Ovary (tissue), 3 donors: ENCODE measurements around the gene PANK4.

Source experiments
- POLR2A ChIP-seq: fragments of 450-650 bp; IDR thresholded peaks from one replicate; pipeline ENCODE4 v1.6.1; 2017; ENCODE audit warnings: antibody characterized with exemption, mild to moderate bottlenecking, moderate library complexity
- TF ChIP-seq, protein P1 (sequence below), 3 donors: fragments of 450-650 bp in 2 of 3; fragments of 200-600 bp in 1 of 3; IDR thresholded peaks; one replicate each; pipeline versions ENCODE4 v1.5.1 to v1.8.0; 2016 to 2022; ENCODE audit warnings: antibody characterized with exemption in 3 of 3, mild to moderate bottlenecking in 1 of 3
- donor health status: DM: no; HTN: no; CAD: no.

DNA sequence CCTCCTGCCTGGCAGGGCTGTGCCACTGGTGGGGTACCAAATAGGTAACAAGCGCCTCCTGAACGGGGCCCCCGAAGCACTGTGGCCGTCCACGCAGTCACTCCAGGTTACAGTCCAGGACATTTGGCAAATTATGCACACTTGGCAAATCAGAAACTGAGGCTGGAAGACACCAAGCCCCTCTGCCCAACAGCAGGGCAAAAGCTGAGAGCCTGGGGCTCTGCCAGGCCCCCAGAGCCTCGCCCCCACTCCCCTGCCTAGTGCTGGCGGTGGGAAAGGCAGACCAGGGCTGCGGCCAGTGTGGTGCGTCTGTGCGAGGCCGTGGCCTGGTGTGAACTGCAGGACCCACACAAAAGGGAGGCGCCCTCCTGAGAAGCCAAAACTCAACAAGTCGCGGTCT is 9.4 kb downstream of the PANK4 start:
- TF ChIP-seq POLR2A, result no peak
- TF ChIP-seq, protein P1, sequence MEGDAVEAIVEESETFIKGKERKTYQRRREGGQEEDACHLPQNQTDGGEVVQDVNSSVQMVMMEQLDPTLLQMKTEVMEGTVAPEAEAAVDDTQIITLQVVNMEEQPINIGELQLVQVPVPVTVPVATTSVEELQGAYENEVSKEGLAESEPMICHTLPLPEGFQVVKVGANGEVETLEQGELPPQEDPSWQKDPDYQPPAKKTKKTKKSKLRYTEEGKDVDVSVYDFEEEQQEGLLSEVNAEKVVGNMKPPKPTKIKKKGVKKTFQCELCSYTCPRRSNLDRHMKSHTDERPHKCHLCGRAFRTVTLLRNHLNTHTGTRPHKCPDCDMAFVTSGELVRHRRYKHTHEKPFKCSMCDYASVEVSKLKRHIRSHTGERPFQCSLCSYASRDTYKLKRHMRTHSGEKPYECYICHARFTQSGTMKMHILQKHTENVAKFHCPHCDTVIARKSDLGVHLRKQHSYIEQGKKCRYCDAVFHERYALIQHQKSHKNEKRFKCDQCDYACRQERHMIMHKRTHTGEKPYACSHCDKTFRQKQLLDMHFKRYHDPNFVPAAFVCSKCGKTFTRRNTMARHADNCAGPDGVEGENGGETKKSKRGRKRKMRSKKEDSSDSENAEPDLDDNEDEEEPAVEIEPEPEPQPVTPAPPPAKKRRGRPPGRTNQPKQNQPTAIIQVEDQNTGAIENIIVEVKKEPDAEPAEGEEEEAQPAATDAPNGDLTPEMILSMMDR (IDR thresholded peaks at IDR 0.05), result no peak
